ENCODE measurements around the gene MIB1. TPM values are rescaled to one million over a fixed set of nuclear protein-coding genes. Genes with fewer than 3 reads are reported as not detected.
"Not testable (repeated sequence)": the region's sequence is repeated elsewhere in the genome, so short reads cannot be mapped to it uniquely, and the experiment has no call there.

Gene MIB1
- total RNA-seq: 33.7 TPM

- DNase-seq (ENCODE audit: low read depth in 2 of 3, low spot score in 2 of 3): peak; percentile 95 to 99 (median 98)
These were observed at the start of gene MIB1 for GRCh38 chr18:21740538-21741311. MIB1 (plus strand) TSS chr18:21740792; CDS start chr18:21741584, 792 bp downstream.

GRCh38 chr18:21693322-21693721 lies 47.3 kb upstream of the MIB1 start:
- DNase-seq (ENCODE audit: low read depth in 2 of 3, low spot score in 2 of 3): no peak

- DNase-seq (ENCODE audit: low read depth in 2 of 3, low spot score in 2 of 3): no peak
These were observed 40.0 kb upstream of the MIB1 start for GRCh38 chr18:21700528-21701075.

- DNase-seq (ENCODE audit: low read depth in 2 of 3, low spot score in 2 of 3): no peak
These were observed 39.0 kb upstream of the MIB1 start for GRCh38 chr18:21701621-21702020.

GRCh38 chr18:21702602-21703001 lies 38.0 kb upstream of the MIB1 start:
- no peak for DNase-seq (ENCODE audit: low read depth in 2 of 3, low spot score in 2 of 3)

- DNase-seq (ENCODE audit: low read depth in 2 of 3, low spot score in 2 of 3): no peak
These were observed 37.3 kb upstream of the MIB1 start for GRCh38 chr18:21703241-21703820.

- peak; percentile 78 to 96 (median 94) for DNase-seq (ENCODE audit: low read depth in 2 of 3, low spot score in 2 of 3)
These were observed 35.8 kb upstream of the MIB1 start, which contains the start of gene ABHD3 for GRCh38 chr18:21704603-21705364. ABHD3 (minus strand) TSS chr18:21704774; CDS start chr18:21704665, 109 bp downstream.

GRCh38 chr18:21706386-21706865 lies 34.2 kb upstream of the MIB1 start:
- DNase-seq (ENCODE audit: low read depth in 2 of 3, low spot score in 2 of 3): no peak

- not testable (repeated sequence) for DNase-seq (ENCODE audit: low read depth in 2 of 3, low spot score in 2 of 3)
These were observed 33.5 kb upstream of the MIB1 start for GRCh38 chr18:21707130-21707529.

GRCh38 chr18:21714474-21714873 lies 26.1 kb upstream of the MIB1 start:
- no peak for DNase-seq (ENCODE audit: low read depth in 2 of 3, low spot score in 2 of 3)

- DNase-seq (ENCODE audit: low read depth in 2 of 3, low spot score in 2 of 3): no peak
These were observed 17.9 kb upstream of the MIB1 start for GRCh38 chr18:21722687-21723086.

GRCh38 chr18:21725201-21725600 lies 15.4 kb upstream of the MIB1 start:
- no peak for DNase-seq (ENCODE audit: low read depth in 2 of 3, low spot score in 2 of 3)

- DNase-seq (ENCODE audit: low read depth in 2 of 3, low spot score in 2 of 3): no peak
These were observed 12.9 kb upstream of the MIB1 start for GRCh38 chr18:21727702-21728101.

GRCh38 chr18:21733011-21733410 lies 7.6 kb upstream of the MIB1 start:
- DNase-seq (ENCODE audit: low read depth in 2 of 3, low spot score in 2 of 3): no peak

GRCh38 chr18:21735452-21736015 lies 5.1 kb upstream of the MIB1 start:
- DNase-seq (ENCODE audit: low read depth in 2 of 3, low spot score in 2 of 3): no peak

- not testable (repeated sequence) for DNase-seq (ENCODE audit: low read depth in 2 of 3, low spot score in 2 of 3)
These were observed 3.7 kb upstream of the MIB1 start for GRCh38 chr18:21736926-21737325.

GRCh38 chr18:21739604-21740537 lies 721 bp upstream of the MIB1 start:
- DNase-seq (ENCODE audit: low read depth in 2 of 3, low spot score in 2 of 3): no peak

- no peak for DNase-seq (ENCODE audit: low read depth in 2 of 3, low spot score in 2 of 3)
These were observed 645 bp downstream of the MIB1 start for GRCh38 chr18:21741312-21741561.

GRCh38 chr18:21741562-21742314 lies 1.1 kb downstream of the MIB1 start:
- peak in 1 of 3 donors; percentile 17 for DNase-seq (ENCODE audit: low read depth in 2 of 3, low spot score in 2 of 3)
